K562 (cell line): ENCODE results near the gene PATL1. TPM values are rescaled to one million over a fixed set of nuclear protein-coding genes. Genes with fewer than 3 reads are reported as not detected.

Source experiments
- ATF7 ChIP-seq: fragments of 450-650 bp; IDR thresholded peaks from 2 replicates; pipeline ENCODE4 v1.7.1; 2014; ENCODE audit warnings: mild to moderate bottlenecking, moderate library complexity
- E2F3 ChIP-seq: fragments of 250-450 bp; sonication (Bioruptor Pico); IDR thresholded peaks from 2 replicates; pipeline ENCODE4 v1.4.0; 2020; ENCODE audit warnings: mild to moderate bottlenecking
- EGR1 ChIP-seq: fragments of 450-650 bp; conservative IDR thresholded peaks from 2 replicates; pipeline ENCODE4 v1.6.1; 2017; ENCODE audit warnings: mild to moderate bottlenecking
- ETS1 ChIP-seq: conservative IDR thresholded peaks from 2 replicates; pipeline ENCODE4 v1.6.1; 2011; ENCODE audit warnings: low read depth, mild to moderate bottlenecking, low read length; ENCODE audit not compliant: control insufficient read depth
- FOXP1 ChIP-seq: sonication (generic); formaldehyde crosslinking; IDR thresholded peaks from 2 replicates; pipeline ENCODE4 v1.8.0; 2022; ENCODE audit warnings: mild to moderate bottlenecking, missing genetic modification reagents
- GATAD2A ChIP-seq: fragments of 450-650 bp; IDR thresholded peaks from 2 replicates; pipeline ENCODE4 v1.6.1; 2017
- HCFC1 ChIP-seq: IDR thresholded peaks from 2 replicates; pipeline ENCODE4 v1.6.1; 2012; ENCODE audit warnings: low read depth, low read length, improper control_type of control experiment
- HIVEP1 ChIP-seq: fragments of 250-450 bp; sonication (Bioruptor Pico); IDR thresholded peaks from 2 replicates; pipeline ENCODE4 v1.4.0; 2020; ENCODE audit warnings: mild to moderate bottlenecking
- HOXB6 ChIP-seq: fragments of 250-450 bp; sonication (Bioruptor Pico); IDR thresholded peaks from 2 replicates; pipeline ENCODE4 v1.5.1; 2022; ENCODE audit warnings: mild to moderate bottlenecking, borderline replicate concordance
- IRF2 ChIP-seq: sonication (generic); formaldehyde crosslinking; IDR thresholded peaks from 2 replicates; pipeline ENCODE4 v1.8.1; 2022; ENCODE audit warnings: mild to moderate bottlenecking, missing genetic modification reagents
- JUND ChIP-seq, 2 experiments: IDR thresholded peaks; 2 replicates in 1 of 2; 3 replicates in 1 of 2; pipeline ENCODE4 v1.6.1; 2011; ENCODE audit warnings: borderline replicate concordance in 2 of 2, low read depth in 2 of 2, low read length in 2 of 2, improper control_type of control experiment in 1 of 2, missing biosample characterization in 1 of 2, missing genetic modification characterization in 1 of 2, missing genetic modification reagents in 1 of 2
- KLF6 ChIP-seq: fragments of 250-450 bp; sonication (Bioruptor Pico); IDR thresholded peaks from 2 replicates; pipeline ENCODE4 v1.4.0; 2020; ENCODE audit warnings: mild to moderate bottlenecking, moderate library complexity, borderline replicate concordance
- MAFF ChIP-seq: IDR thresholded peaks from 2 replicates; pipeline ENCODE4 v1.6.1; 2012; ENCODE audit warnings: low read length, improper control_type of control experiment
- MAFG ChIP-seq: fragments of 450-650 bp; conservative IDR thresholded peaks from 2 replicates; pipeline ENCODE4 v1.6.1; 2016; ENCODE audit warnings: missing genetic modification characterization, missing compliant biosample characterization
- MLLT1 ChIP-seq, 2 experiments: fragments of 450-650 bp; IDR thresholded peaks; 2 replicates each; pipeline ENCODE4 v1.6.1; 2016
- POU5F1 ChIP-seq: fragments of 150-350 bp; IDR thresholded peaks from 2 replicates; pipeline ENCODE4 v1.6.1; 2014; ENCODE audit warnings: borderline replicate concordance, low read length, low read depth, mild to moderate bottlenecking; ENCODE audit not compliant: partially characterized antibody
- TRIM28 ChIP-seq: fragments of 450-650 bp; IDR thresholded peaks from 2 replicates; pipeline ENCODE4 v1.6.1; 2017
- ZBTB5 ChIP-seq: fragments of 450-650 bp; IDR thresholded peaks from 2 replicates; pipeline ENCODE4 v1.6.1; 2017; ENCODE audit warnings: antibody characterized with exemption
- ZC3H11A ChIP-seq: IDR thresholded peaks from 2 replicates; pipeline ENCODE4 v1.6.1; 2012; ENCODE audit warnings: low read depth, low read length, improper control_type of control experiment
- ZFP1 ChIP-seq: fragments of 450-650 bp; formaldehyde crosslinking; IDR thresholded peaks from 2 replicates; pipeline ENCODE4 v1.4.0; 2020; ENCODE audit warnings: mild to moderate bottlenecking, mixed read lengths
- ZNF316 ChIP-seq: fragments of 450-650 bp; IDR thresholded peaks from 2 replicates; pipeline ENCODE4 v1.6.1; 2016
- polyA plus RNA-seq, 8 experiments: library from polyadenylated mRNA; depleted of rRNA in 4 of 8; stranded (reverse) in 5 of 8; unstranded in 3 of 8; fragments of >200 nt; fragmentation: Nextera tagmentation in 2 of 8; fragmentation: Illumina TruSeq in 1 of 8; extraction: Ambion mirVana in 2 of 8; extraction: Trizol in 1 of 8; gene quantifications; 2 replicates each; pipeline versions ENCODE4 v1.2.1 to v1.2.3, GENCODE V29; 2011 to 2014; ENCODE audit warnings: inconsistent platforms in 1 of 8, missing spikeins in 1 of 8
- total RNA-seq, 7 experiments: library from RNA; depleted of rRNA in 6 of 7; stranded (reverse); fragments of >200 nt in 6 of 7; fragmentation: Illumina TruSeq in 2 of 7; extraction: Trizol in 2 of 7; gene quantifications; 2 replicates each; pipeline versions ENCODE4 v1.2.1 to v1.2.3, GENCODE V29; 2011 to 2021; ENCODE audit warnings: low replicate concordance in 1 of 7

The PATL1 gene
- total and polyA plus RNA-seq, 9 of the 15 experiments (the other 6 are each of a cell fraction or from before 2014, with no cell fraction given) = 3.2 to 48.0 (median 16.4) TPM

GRCh38 chr11:59680287-59681154, 11.7 kb upstream of the PATL1 start (continued):
- TF ChIP-seq POU5F1 (no peak), FOXP1 (CRISPR knock-in tag) (no peak), ETS1 (no peak), EGR1 (no peak), TRIM28 (no peak), JUND (IDR thresholded peaks at IDR 0.05; ENCODE audit: borderline replicate concordance, low read depth, low read length) (peak; percentile 49), JUND (tag; IDR thresholded peaks at IDR 0.05; ENCODE audit: borderline replicate concordance, low read depth, low read length) (no peak; the same call in 2 of the 3 replicates), ZFP1 (CRISPR knock-in tag) (no peak), MLLT1 (IDR thresholded peaks at IDR 0.05) (0 out of 4 replicates have a peak, but pooled peaks of 1 of the 2 experiments have one; percentile 25), ZBTB5 (no peak), HOXB6 (CRISPR knock-in tag) (no peak), HCFC1 (no peak), E2F3 (no peak), MAFG (tag) (0 out of 2 replicates have a peak, but pooled peaks have one; percentile 18), ATF7 (peak; percentile 30; the same call in 1 of the 2 replicates), ZNF316 (0 out of 2 replicates have a peak, but pooled peaks have one; percentile 29), MAFF (no peak), HIVEP1 (CRISPR knock-in tag) (no peak), GATAD2A (no peak), IRF2 (CRISPR knock-in tag) (no peak), KLF6 (CRISPR knock-in tag) (no peak), ZC3H11A (no peak)
- TF ChIP-seq, all 486 proteins: peak for 34
